ENCODE measurements around the gene EHBP1.

Gene EHBP1

DNA sequence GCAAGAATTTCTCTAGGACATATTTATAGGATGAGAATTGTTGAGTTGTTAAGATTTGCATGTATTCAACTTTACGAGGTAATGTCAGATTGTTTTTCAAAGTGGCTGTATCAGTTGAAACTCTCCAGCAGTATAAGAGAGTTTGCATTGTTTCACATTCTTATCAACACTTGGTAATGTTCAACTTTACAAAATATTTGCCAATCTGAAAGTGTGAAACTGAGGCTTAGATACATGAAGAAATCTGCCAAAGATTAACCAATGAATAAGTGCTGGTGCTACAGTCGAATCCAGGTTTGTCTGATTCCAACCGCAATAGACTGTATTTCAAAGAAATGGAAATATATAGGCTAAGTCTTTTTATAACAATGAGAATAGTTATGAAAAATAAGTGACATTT is 117.0 kb downstream of the EHBP1 start:
- DNase-seq (ENCODE audit: low read depth) = no peak

DNA sequence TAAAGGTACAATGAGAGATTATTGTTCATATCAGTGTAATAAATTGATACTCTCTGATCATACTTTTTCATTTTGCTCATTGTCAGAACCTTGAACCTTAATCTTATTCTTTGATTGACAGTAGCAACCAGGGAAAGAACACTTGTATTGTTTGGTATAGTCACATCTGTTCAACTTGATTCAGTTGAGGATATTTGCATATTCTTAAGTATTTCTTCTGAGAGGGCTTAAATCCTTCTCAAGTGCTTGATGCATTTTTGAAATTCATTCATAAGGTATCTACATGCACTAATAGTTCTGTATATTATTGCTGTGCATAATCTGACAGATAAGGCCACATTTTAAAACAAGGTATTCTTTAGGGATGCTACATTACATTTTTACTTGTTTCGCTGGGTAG is 118.9 kb downstream of the EHBP1 start:
- no peak for DNase-seq (ENCODE audit: low read depth)

DNA sequence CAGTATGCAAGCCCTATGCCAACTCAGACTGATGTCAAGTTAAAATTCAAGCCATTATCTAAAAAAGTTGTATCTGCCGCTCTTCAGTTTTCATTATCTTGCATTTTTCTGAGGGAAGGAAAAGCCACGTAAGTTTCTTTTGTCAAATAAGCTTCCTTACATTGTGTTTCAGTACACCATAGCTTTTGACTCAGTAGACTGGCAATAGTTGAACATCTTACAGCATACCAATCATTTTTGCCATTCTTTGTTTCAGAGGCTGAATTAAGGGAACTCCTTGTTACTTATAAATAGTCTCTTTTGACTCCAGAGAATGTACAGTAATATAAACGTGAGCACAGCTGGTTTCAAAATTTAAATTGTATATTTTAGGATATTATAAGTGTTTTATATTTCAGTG is 120.6 kb downstream of the EHBP1 start:
- no peak for DNase-seq (ENCODE audit: low read depth)

DNA sequence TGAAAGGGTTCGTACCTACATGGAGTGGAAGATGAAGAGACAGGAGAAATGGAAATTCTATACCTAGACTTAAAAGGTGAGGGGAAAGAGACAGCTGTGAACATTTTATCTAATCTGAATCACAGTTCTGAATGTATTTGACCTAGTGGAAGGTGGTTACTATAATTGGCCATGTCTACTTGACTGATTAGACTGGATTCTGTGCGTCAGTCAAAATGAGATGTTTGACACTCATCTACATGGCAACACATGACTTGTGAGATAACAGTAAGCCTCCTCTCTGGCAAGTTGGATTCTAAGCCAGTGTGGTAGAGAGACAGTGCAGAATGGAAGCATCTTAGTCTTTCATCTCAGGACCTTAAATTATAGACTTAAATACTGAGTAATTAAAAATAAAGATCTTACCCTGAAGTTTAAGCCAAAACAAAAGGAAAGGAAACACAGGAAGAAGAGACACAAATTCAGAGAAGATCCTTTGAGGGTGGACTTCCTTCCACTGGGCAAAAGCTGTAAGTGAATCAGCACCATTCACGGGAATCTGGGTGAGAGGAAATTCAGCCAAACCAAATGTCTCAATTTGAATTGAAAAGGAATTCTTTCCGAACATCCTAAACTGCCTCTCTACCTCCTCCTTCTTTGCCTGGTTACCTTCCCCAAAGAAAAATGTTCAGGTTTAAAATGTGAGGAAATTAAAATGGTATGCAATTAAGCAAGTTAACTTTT is 121.6 kb downstream of the EHBP1 start:
- no peak for DNase-seq (ENCODE audit: low read depth)

DNA sequence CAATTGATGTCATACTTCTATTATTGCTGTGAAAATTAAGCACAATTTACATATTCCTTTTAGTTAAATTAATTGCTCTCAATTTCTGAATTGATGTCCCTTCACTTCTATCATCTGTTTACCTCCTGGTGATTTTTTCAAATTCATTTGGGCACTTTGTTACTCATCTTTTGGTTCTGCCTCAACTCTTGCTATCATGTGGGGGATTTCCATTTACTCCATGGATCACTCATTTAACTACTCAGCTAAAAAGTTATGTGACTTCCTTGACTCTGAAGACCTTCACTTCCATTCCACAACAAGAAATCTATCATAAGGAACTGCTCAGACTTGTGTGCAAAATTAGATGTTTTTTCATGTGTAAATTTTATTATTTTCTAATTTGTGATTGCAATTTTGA is 126.2 kb downstream of the EHBP1 start:
- no peak for DNase-seq (ENCODE audit: low read depth)

DNA sequence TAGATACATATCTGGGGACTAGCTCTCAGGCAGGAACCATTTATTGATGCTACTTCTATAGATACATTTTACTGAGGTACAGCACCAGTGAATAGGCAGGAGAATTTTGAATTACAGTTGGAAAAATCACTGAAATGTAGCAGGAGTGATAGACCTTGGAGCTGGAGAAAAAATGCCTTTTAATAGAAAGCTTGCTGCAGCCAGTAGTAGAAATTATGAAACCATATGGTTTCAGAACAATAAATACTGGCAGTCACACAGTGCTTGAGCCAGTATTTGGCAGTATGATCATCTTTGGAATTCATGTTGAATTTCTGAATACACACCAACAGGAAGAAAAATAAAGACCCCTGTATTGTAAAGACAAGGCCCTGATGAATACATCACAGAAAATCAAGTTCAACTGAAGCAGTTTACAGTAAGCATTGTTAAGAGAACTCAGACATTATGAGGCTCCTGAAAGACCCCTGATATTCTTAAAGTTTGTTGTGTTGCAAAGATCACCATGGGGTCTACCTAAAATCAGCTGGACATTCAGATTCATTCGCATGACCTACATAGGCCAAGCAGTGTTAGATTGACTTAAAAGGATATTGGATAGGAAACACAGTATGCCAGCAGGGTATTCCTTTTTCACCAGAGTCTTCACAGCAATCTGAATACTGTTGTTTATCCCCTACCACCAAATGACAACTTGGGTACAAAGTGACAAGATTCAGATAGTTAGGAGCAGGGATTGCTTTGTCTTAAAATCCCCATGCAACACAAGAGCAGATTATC is 139.0 kb downstream of the EHBP1 start:
- no peak for DNase-seq (ENCODE audit: low read depth)

DNA sequence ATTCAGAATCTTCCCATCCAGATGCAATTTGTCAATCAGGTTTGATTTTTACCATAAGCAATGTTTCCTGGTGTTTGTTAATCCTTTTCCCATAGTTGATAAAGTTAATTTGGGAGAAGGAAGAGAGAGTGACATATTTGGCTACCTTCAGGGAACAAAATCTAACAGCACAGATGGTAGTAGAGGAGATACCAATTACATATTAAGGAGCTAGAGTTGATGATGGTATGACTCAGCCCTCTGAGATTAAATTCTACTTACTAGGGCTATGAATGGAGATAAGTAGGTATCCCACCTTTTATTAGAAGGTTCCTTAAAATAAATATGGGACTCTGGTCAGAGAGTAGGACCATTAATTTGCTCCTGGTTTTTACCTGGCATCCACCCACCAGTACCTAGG is 139.7 kb downstream of the EHBP1 start:
- DNase-seq (ENCODE audit: low read depth) = no peak

DNA sequence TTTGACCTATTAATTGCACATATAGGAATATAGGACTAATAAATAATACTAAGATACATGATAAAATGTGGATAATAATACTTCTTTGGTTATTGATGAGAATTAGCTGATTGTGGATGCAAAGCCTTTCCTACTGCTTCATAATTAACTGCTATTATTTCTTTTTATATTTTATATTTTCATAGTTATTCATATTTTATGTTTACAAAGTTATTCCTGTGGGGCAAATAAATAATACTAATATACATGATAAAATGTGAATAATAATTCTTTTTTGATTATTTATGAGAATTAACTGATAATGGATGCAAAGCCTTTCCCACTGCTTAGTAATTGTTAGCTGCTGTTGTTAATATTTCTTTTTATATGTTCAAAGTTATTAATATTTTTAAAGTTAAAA is 146.7 kb downstream of the EHBP1 start:
- no peak for DNase-seq (ENCODE audit: low read depth)

DNA sequence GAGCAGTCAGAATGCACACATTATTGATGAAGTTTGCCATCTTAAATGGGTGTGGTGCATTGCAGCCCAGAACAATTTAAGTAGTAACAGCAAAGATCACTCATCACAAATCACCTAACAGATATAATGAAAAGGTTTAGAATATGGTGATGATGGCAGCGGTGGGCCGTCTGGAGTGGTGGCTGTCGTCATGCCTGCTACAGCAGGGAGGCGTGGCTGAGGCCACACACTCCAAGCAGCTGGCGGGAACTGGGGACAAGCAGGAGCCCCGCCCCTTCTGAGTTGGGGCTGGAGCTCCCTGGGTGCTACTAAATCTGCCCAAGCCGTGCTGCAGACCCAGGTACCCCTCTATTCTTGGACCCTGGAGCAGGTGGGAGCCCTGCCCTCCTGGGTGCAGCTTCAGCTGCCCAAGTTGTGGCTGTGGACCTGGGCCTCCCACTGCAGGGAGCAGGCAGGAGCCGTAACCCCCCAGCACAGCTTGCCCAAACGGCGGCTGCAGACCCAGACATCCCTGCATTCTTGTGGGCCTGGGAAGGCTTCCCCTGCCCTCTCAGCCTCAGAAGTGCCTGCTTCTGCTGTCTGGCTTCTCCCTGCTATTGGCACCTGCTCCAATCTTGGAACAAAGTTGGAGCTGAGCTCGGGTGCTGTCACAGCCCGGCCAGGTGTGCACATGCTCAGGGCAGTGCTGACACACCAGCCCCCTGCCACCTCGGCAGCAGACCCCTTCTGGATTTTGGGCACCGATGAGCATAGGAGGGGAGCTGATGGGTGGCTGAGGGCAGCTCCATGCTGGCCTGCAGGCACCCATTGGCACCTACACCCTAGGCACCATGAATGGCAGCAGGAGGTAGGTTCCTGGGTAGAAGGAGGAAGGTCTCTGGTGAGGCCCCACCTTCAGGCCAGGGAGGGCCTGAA is 149.3 kb downstream of the EHBP1 start:
- no peak for DNase-seq (ENCODE audit: low read depth)

DNA sequence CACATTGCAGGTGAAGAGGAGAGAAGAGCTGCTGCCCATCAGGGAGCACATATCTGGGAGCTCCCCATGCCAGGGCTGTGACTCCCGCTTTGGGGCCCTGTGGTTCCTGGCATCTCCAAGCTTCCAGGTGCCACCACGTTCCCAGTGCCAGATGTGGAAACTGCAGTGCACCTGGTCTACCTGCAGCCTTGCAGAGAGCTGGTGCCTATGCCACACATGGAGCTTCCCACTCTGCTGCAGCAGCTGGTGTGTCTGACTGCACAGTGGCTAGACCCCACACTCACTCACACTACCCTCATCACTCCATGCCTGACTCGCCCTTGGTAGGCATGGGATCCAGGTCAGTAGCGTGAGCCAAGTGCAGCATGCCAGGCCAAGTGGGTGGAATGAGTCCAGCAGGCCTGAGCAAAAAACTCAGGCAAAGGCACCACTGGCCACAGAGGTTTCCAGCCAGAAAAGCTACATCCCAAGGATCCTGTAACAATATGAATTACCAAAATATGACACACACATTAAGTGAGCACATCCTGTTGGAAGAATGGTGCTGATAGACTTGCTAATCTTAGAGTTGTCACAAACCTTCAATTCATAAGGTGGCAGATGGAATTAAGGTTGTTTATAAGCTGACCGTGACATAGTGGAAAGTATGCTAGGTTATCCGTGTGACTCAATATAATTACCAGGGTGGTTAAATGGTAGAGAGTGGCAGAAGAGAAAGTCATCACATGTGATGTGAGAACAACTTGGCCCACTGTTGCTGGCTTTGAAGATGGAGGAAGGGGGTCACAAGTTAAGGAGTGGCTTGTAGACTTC is 150.9 kb downstream of the EHBP1 start:
- DNase-seq (ENCODE audit: low read depth) = no peak

DNA sequence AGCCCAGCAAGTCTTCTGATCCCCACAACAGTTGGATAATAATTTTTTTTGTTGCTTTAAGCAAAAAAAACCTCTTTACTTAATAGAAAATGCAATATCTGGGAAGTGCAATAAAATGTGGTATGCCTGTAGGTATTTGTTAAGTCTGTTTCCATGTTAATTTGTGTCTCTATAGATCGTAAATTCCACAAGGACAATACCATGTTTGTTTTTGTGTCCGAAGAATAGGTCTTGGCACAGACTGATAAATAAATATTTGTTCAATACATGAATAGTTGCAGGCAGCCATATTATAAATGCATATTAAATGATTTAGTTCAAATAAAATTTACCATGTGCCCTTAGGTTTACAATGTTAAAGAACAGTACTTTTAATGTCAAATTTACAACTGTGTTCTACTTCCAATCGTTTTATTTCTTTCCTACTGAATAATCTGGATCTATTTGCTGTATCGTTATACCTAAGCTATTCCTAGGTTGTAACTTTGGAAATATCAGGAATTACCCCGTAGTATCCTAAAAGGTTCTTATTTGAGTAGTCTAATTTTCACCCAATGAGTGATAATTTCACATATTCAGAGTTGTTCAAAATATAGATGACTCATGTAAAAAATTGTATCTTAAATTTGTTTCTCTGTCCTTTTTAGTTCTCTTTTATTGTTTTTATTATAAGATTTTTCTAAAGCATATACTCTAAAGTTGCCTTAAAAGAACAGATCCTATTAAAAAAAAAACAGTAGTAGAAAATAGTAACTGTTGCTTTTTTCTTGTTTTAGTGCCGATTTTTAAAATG is 151.8 kb downstream of the EHBP1 start:
- no peak for DNase-seq (ENCODE audit: low read depth)

DNA sequence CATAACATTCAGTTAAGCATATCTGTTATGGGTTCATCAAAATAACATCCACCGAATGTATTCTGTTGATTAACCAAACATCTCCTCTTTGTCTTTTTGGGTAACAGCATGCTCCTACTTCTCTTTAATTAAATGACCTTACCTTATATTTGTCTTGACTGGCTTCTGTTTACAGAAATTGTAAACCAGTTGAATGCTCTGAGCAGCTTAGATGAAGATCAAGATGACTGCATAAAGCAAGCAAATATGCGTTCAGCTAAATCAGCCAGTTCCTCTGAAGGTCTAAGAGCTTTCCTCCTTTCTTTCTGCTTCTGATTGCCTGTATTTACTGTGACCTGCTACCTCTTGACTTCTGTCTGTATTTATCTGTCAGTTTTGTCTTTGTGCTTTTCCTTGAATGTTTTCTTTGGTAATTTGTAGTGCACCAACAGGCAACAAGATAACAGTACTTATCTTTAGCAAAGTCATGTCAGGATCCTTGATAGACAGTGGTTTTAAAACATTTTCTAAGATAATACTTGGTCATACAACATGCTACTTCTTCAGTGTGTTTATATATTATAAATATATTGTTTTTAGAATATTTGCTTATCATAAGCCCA is 152.8 kb downstream of the EHBP1 start:
- no peak for DNase-seq (ENCODE audit: low read depth)

DNA sequence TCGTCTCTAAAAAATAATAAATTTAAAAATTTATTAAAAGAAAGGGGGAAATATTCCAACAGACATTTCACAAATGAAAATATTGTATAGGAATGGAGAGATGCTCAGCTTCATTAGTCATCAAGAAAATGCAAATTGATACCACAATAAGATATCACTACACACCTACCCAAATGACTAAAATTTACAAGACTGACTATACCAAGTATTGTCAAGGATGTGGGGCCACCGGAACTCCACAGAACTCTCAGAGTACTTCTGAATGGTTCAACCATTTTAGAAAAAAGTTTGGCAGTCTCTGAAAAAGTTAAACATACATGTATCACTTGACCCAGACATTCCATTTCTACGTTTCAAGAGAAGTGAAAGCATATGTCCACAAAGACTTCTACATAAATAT is 163.4 kb downstream of the EHBP1 start:
- DNase-seq (ENCODE audit: low read depth) = no peak

DNA sequence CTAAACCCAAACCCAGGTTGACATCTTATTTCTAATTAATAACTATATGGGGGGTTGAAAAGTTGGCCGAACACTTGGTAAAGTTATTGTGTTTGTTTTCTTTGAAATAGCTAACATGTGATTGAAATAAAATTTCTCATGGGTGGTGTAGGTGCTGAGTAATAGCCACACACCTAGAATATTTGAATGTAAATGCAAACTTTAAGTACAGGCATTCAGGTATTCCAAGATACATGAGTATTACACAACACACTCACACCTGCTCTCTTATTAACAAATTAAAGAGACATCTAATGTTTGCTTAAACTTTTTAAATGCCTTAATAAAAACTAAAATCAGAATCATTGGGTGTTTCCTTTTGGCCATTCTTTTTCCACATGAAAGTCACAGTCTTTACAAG is 165.5 kb downstream of the EHBP1 start:
- DNase-seq (ENCODE audit: low read depth) = no peak

DNA sequence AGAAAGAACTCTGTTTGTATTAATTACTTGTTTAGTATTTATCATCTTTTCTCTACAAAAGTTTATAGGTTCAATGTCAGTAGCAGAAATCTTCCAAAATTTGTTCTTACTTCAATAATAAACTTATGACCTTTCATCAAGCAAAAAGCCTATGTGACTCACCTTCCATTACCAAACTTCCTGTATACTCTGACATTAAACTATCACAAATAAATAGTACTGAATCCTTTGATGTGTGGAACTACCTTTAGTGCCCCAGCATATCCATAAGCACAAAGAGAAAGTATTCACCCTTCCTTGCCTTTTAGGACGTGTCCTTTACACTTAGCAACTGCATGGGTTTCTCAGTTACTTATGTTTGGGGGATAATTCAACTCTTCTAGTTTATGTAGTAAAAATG is 166.0 kb downstream of the EHBP1 start:
- DNase-seq (ENCODE audit: low read depth) = no peak

DNA sequence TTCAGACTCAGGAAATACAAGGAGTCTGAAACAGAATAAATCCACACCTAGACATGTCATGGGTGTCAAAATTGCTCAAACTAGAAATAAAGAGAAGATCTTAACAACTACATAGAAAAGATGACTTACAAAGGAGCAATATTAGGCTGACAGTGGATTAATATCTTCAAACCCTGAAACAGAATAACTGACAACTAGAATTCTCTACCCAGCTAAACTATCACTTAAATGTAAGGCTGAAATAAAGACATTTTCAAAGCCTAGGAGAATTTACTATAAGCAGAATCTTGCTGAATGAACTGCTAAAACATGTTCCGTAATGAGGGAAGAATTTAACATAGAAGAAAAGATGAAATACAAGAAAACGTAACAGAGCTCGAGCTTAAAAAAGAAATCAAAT is 168.1 kb downstream of the EHBP1 start:
- no peak for DNase-seq (ENCODE audit: low read depth)

DNA sequence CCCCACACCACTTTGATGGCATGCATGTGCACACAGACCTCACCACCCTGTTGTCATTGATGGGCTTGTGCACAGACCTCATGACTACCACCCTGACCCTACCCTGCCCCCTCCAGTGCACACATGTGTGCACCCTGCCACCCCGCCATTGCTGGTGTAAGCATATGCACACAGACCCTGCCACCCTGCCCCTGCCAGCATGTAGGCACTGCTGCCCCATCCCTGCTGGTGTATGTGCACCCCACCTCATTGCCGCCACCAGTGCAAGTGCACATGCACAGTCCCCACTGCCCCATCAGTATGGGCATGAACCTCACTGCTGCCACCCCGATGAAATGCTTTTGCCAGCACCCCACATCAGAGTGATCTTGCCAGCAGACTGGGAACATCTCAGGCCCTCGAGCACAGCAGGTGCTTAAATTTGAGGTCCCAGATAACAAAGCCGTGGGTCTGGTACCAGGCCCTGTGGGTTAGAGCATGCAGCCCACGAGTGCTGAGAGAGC is 169.4 kb downstream of the EHBP1 start:
- no peak for DNase-seq (ENCODE audit: low read depth)

DNA sequence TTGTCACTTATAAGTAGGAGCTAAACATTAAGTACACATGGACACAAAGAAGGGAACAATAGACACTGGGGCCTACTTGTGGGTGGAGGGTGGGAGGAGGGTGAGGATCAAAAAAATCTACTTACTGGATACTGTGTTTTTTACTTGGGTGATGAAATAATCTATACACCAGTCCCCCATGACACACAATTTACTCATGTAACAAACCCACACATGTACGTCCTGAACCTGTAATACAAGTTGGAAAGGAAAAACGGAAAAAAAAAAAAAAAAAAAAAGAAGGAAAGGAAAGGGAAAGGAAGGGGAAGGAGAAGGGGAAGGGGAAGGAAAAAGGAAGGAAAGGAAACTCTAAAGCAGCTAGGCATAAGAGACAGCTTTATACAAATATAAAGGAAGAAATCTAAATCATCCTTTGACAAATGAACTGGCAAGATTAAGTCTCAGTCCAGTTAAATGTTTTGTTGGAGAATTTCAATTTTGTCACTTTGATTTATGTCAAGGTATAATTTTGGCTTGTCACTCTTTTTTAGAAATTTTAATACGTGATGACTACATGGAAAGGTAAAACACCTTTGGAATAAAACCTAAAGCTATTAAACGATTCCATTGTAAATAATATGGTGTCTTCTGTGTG is 175.8 kb downstream of the EHBP1 start:
- DNase-seq (ENCODE audit: low read depth) = no peak

DNA sequence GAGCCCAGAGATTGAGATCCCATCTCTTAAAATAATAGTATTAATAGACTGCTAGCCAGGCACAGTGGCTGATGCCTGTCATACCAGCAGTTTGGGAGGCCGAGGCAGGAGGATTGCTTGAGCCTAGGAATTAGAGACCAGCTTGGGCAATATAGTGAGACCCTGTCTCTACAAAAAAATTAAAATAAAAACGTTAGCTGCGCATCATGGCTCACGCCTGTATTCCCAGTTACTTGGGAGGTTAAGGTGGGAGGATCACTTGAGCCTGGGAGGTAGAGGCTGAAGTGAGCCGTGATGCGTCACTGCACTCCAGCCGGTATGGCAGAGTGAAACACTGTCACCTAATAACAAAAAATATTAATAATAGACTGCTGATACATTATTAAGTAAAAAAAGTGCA is 178.1 kb downstream of the EHBP1 start:
- DNase-seq (ENCODE audit: low read depth) = no peak

DNA sequence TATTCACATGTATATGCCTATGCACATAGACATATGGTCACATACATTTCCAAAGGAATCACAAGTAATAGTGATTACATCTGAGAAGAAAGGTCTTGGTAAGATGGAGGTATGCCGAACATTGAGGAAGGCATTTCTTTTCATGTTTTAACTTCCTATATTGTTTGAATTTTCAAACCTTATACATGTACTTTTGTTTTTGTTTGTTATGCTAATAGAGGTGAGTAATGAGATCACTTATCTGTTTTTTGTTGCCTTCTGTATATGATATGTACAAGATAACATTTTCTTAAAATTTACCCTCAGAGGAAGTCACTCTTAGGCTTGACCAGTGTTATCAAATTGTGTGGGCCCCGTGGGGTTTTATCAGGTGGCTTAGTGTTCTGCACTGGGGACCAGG is 178.6 kb downstream of the EHBP1 start:
- DNase-seq (ENCODE audit: low read depth) = no peak

Data from stimulated activated CD8-positive, alpha-beta memory T cell treated with anti-CD3 and anti-CD28 coated beads, Interleukin-15, amount 100 ng/mL, for 1 hour (primary cell).